Measurements from ENCODE around the gene SCRN2. TPM values are rescaled to one million over a fixed set of nuclear protein-coding genes. Genes with fewer than 3 reads are reported as not detected.

Gene SCRN2
- total and polyA plus RNA-seq, 2 of the 13 experiments (the other 11 are each of a cell fraction or from before 2014, with no cell fraction given) = 21.7 to 29.5 TPM

- Histone ChIP-seq H3K9ac (ENCODE audit: insufficient read depth, low read depth, low read length) (no peak overlapping the region), H3K4me2 (ENCODE audit: low read depth, low read length) (no peak overlapping the region), H3K9me3 (ENCODE audit: low read length) (no peaks in the 10 kb centered on the region), H3K27ac (ENCODE audit: extremely low read length, insufficient read depth, low read length) (no peak overlapping the region), H4K20me1 (ENCODE audit: insufficient read depth, low read length) (peaks cover 4% of the 10 kb centered on the region; the same call in 1 of the 2 replicates), H3K79me2 (ENCODE audit: insufficient read depth, low read length) (no peaks in the 10 kb centered on the region), H3K4me1 (ENCODE audit: insufficient read depth, low read length) (no peaks in the 10 kb centered on the region), H3K27me3 (ENCODE audit: control insufficient read depth in 1 of 2, insufficient read depth in 2 of 2, low read length in 2 of 2) (peaks cover 4 to 16% of the 10 kb centered on the region in 2 experiments; a peak in 3 of 5 replicates), H3K36me3 (replicated peaks in 1 of 2; ENCODE audit: control insufficient read depth in 1 of 2, insufficient read depth in 2 of 2, low read length in 2 of 2) (no peaks in the 10 kb centered on the region), H3K4me3 (replicated peaks in 1 of 3; ENCODE audit: insufficient read depth in 1 of 3, low read depth in 2 of 3, low read length in 3 of 3) (no peak overlapping the region), H2AFZ (ENCODE audit: low read length) (no peak overlapping the region)
- FAIRE-seq = no peak
- no TSS peak for BruUV-seq (replicated peaks)
- intact Hi-C loops (cut with micrococcal nuclease; ENCODE audit: unreplicated experiment) (loop anchor here (1.0 kb wide), 1 partner anchor 26 kb away; no protein-coding TSS in a partner anchor), in situ Hi-C loops (cut with HindIII; ENCODE audit: extremely low pct_ligation_motif_present, low pct_unique_long_range_greater_than_20kb) (no loop called here)
- no peak for ATAC-seq
- WGBS (ENCODE audit: low lambda C conversion rate) = 19% methylated on average over 6 of the region's 6 CpGs
- ChIA-PET CTCF (ENCODE audit: low intra/inter-chr PET ratio, low total read pairs) (interaction anchor here (1.3 to 2.2 kb wide), 2 partner anchors 25 to 137 kb away, joined by 4 to 15 read pairs; no protein-coding TSS in a partner anchor), POLR2A (no interaction called here)
- no peak for DNase-seq (ENCODE audit: low spot score)
- TF ChIP-seq TAF1 (CRISPR knock-in tag; IDR thresholded peaks at IDR 0.05) (no peak), CSRNP2 (CRISPR knock-in tag; conservative IDR thresholded peaks at IDR 0.05; ENCODE audit: low read depth) (no peak), ZNF790 (CRISPR knock-in tag; IDR thresholded peaks at IDR 0.05; ENCODE audit: borderline replicate concordance) (no peak), FOXC1 (CRISPR knock-in tag; IDR thresholded peaks at IDR 0.05; ENCODE audit: borderline replicate concordance) (no peak), MXD4 (CRISPR knock-in tag; IDR thresholded peaks at IDR 0.05) (no peak), ZNF749 (CRISPR knock-in tag; IDR thresholded peaks at IDR 0.05; ENCODE audit: borderline replicate concordance) (no peak), ZFYVE20 (CRISPR knock-in tag; IDR thresholded peaks at IDR 0.05; ENCODE audit: borderline replicate concordance, low read depth) (no peak), ZFX (CRISPR knock-in tag; IDR thresholded peaks at IDR 0.05; ENCODE audit: low read depth) (no peak), ZNF598 (CRISPR knock-in tag; IDR thresholded peaks at IDR 0.05; ENCODE audit: borderline replicate concordance) (no peak), ZBTB25 (CRISPR knock-in tag; IDR thresholded peaks at IDR 0.05) (no peak), MEF2D (CRISPR knock-in tag; IDR thresholded peaks at IDR 0.05) (no peak), ZNF235 (CRISPR knock-in tag; IDR thresholded peaks at IDR 0.05; ENCODE audit: borderline replicate concordance) (no peak), ZNF577 (CRISPR knock-in tag; IDR thresholded peaks at IDR 0.05; ENCODE audit: borderline replicate concordance, low read depth) (no peak), ZNF326 (CRISPR knock-in tag; IDR thresholded peaks at IDR 0.05; ENCODE audit: borderline replicate concordance) (no peak), ZBTB43 (CRISPR knock-in tag; conservative IDR thresholded peaks at IDR 0.05) (no peak), NR2F1 (CRISPR knock-in tag; IDR thresholded peaks at IDR 0.05) (no peak)
- TF ChIP-seq, protein P1, sequence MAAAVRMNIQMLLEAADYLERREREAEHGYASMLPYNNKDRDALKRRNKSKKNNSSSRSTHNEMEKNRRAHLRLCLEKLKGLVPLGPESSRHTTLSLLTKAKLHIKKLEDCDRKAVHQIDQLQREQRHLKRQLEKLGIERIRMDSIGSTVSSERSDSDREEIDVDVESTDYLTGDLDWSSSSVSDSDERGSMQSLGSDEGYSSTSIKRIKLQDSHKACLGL (CRISPR knock-in tag; IDR thresholded peaks at IDR 0.05) = no peak
- TF ChIP-seq, protein P2, sequence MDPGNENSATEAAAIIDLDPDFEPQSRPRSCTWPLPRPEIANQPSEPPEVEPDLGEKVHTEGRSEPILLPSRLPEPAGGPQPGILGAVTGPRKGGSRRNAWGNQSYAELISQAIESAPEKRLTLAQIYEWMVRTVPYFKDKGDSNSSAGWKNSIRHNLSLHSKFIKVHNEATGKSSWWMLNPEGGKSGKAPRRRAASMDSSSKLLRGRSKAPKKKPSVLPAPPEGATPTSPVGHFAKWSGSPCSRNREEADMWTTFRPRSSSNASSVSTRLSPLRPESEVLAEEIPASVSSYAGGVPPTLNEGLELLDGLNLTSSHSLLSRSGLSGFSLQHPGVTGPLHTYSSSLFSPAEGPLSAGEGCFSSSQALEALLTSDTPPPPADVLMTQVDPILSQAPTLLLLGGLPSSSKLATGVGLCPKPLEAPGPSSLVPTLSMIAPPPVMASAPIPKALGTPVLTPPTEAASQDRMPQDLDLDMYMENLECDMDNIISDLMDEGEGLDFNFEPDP (CRISPR knock-in tag; conservative IDR thresholded peaks at IDR 0.05) = no peak
Observed at GRCh38 chr17:47801906-47802305, 39.2 kb downstream of the SCRN2 start.

All from HepG2 (cell line).